ENCODE measurements around the gene ZDHHC12.

DNA sequence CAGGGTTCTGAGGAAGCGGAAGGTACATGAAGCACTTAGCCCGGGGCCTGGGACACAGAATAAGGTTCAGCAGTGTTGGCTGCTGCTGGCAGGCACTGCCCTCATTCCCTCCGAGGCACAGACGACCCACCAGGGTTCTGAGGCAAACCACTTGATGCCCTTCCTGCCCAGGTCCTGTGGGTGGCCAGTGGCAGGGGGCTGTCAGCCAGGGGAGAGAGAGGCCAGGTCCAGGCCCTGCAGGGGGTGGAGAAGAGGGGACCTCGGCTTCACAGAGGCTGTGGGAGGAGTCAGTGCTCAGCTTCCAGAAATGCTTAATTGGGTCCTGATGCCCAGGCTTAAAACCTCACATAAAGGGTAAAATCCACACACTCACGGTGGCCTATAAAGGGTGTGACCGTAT, 4.4 kb upstream of the ZDHHC12 start:
- TF ChIP-seq GATA2 (IDR thresholded peaks at IDR 0.05; ENCODE audit: low read depth, low read length), result no peak
- TF ChIP-seq GATA3 (IDR thresholded peaks at IDR 0.05; ENCODE audit: low read depth, low read length), result no peak

All from SH-SY5Y (cell line).